HEK293T (cell line): Measurements from ENCODE around the gene ACAT2.
A peak's percentile ranks its signal among the peaks of the same experiment; 100 is the strongest.
"Not testable (repeated sequence)": the region's sequence is repeated elsewhere in the genome, so short reads cannot be mapped to it uniquely, and the experiment has no call there.

ENCODE experiments used
- CTCF ChIA-PET: fragments of 350-600 bp; formaldehyde crosslinking; extraction: SDS; loops from one replicate; lab custom pipeline; 2021; ENCODE audit warnings: antibody characterized with exemption, inconsistent platforms; lab: Yijun Ruan, JAX
- POLR2A ChIA-PET: fragments of 350-600 bp; formaldehyde crosslinking; extraction: SDS; loops from one replicate; lab custom pipeline; 2020; ENCODE audit warnings: antibody characterized with exemption, inconsistent platforms; lab: Yijun Ruan, JAX
- DNase-seq: peaks from one replicate; pipeline ENCODE4 v3.0.0; 2012; ENCODE audit warnings: mixed read lengths; ENCODE audit errors: extremely low spot score
- ARNT ChIP-seq: fragments of 450-650 bp; IDR thresholded peaks from 2 replicates; pipeline ENCODE4 v1.6.1; 2017; ENCODE audit warnings: mild to moderate bottlenecking
- BHLHE40 ChIP-seq: fragments of 450-650 bp; IDR thresholded peaks from 2 replicates; pipeline ENCODE4 v1.6.1; 2016; ENCODE audit warnings: mild to moderate bottlenecking, moderate library complexity, borderline replicate concordance
- CTBP1 ChIP-seq: fragments of 450-650 bp; IDR thresholded peaks from 2 replicates; pipeline ENCODE4 v1.6.1; 2016; ENCODE audit warnings: borderline replicate concordance
- ELF4 ChIP-seq: fragments of 450-650 bp; IDR thresholded peaks from 2 replicates; pipeline ENCODE4 v1.6.1; 2017; ENCODE audit warnings: antibody characterized with exemption
- FOXA1 ChIP-seq: fragments of 450-650 bp; IDR thresholded peaks from 2 replicates; pipeline ENCODE4 v1.6.1; 2016; ENCODE audit warnings: mild to moderate bottlenecking
- FOXK2 ChIP-seq: fragments of 450-650 bp; IDR thresholded peaks from 2 replicates; pipeline ENCODE4 v1.6.1; 2016; ENCODE audit warnings: mild to moderate bottlenecking
- FOXM1 ChIP-seq: fragments of 450-650 bp; IDR thresholded peaks from 2 replicates; pipeline ENCODE4 v1.6.1; 2017; ENCODE audit warnings: mild to moderate bottlenecking, borderline replicate concordance
- HDGF ChIP-seq: fragments of 450-650 bp; IDR thresholded peaks from 2 replicates; pipeline ENCODE4 v1.6.1; 2017; ENCODE audit warnings: antibody characterized with exemption, borderline replicate concordance
- L3MBTL2 ChIP-seq: fragments of 450-650 bp; conservative IDR thresholded peaks from 2 replicates; pipeline ENCODE4 v1.6.1; 2016; ENCODE audit warnings: mild to moderate bottlenecking
- LEF1 ChIP-seq: fragments of 450-650 bp; IDR thresholded peaks from 2 replicates; pipeline ENCODE4 v1.6.1; 2017; ENCODE audit warnings: mild to moderate bottlenecking, borderline replicate concordance
- NFRKB ChIP-seq: fragments of 450-650 bp; IDR thresholded peaks from 2 replicates; pipeline ENCODE4 v1.6.1; 2016; ENCODE audit warnings: mild to moderate bottlenecking, moderate library complexity
- PKNOX1 ChIP-seq: fragments of 450-650 bp; IDR thresholded peaks from 2 replicates; pipeline ENCODE4 v1.6.1; 2016
- SP1 ChIP-seq: fragments of 450-650 bp; IDR thresholded peaks from 2 replicates; pipeline ENCODE4 v1.6.1; 2017
- SUZ12 ChIP-seq: fragments of 450-650 bp; IDR thresholded peaks from 2 replicates; pipeline ENCODE4 v1.6.1; 2016; ENCODE audit warnings: mild to moderate bottlenecking
- TARDBP ChIP-seq: fragments of 450-650 bp; IDR thresholded peaks from 2 replicates; pipeline ENCODE4 v1.6.1; 2016
- ZNF384 ChIP-seq: fragments of 450-650 bp; IDR thresholded peaks from 2 replicates; pipeline ENCODE4 v1.6.1; 2016

The ACAT2 gene

DNA sequence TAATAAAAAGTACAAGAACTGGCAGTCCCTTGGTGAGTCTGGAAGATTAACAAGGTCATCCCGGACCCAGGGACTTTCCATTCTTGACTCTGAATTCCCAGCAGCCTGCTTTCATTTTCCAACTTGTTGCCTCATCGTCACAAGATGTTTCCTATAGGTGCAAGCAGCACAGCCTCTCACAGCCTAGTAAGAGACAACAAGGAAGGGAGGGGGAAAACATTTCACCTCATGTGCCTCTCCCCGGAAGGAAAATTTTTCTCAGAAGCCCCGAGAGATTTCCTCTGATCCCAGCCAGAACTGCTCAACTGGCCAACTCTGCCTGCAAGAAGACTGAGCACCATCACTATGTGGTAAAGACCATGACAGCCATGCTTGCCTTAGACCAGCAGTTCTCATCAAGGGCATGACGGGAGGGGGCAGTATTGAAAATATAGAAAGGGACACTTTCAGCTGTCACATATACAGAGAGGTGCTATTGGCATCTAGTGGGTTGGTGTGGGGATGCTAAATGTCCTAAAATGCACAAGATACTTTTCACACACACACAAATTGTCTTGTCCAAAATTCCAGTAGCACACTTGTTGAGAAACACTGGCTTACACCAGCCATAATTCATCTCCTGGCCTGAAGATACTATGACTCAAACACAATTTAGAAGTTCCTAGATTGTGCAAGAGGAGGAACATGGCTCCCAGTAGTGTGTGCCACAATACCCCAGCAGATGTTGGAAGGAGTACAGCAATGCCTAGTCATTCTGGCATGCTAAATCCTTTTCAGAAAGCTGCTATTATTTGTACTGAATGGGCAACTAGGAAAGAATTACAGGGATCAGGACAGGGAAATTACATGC is 45.4 kb upstream of the ACAT2 start:
- POLR2A ChIA-PET, result interaction anchor here (2.5 kb wide), 1 partner anchor 11 kb away, joined by 13 read pairs; the partner anchor contains the start of gene WTAP
- DNase-seq, result no peak
- TF ChIP-seq SP1 (no peak), PKNOX1 (no peak), L3MBTL2 (no peak), ZNF384 (no peak), CTBP1 (no peak), ELF4 (no peak), FOXM1 (no peak)
- CTCF ChIA-PET, result no interaction called here

DNA sequence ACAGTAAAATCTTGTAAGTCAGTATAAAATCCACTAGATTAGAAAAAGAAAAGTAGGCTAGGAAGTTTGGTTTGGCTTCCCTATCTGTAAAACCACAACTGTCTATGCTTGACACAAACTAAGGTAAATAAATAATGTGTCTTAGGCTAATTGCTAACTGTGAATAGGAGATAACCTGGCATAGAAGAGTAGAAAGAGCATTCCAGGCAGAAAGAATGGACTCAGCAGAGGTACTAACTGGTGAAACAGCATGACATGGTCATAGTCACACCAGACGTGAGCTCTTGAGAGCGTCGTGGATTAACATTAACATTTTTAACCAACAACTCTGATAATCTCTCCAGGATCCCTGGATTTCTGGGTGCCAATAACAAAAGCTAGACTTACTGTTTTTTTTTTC is 43.2 kb upstream of the ACAT2 start:
- POLR2A ChIA-PET, result interaction anchor here (2.5 kb wide), 1 partner anchor 9 kb away, joined by 13 read pairs; the partner anchor contains the start of gene WTAP
- CTCF ChIA-PET, result interaction anchor here (0.6 to 1.1 kb wide), 2 partner anchors 8 to 27 kb away, joined by 3 to 5 read pairs; partner anchors contain the start of gene WTAP
- no peak for TF ChIP-seq FOXM1
- TF ChIP-seq HDGF, result no peak
- no peak for TF ChIP-seq ELF4
- TF ChIP-seq CTBP1, result no peak
- no peak for TF ChIP-seq FOXA1
- no peak for TF ChIP-seq SP1
- TF ChIP-seq FOXK2, result no peak
- no peak for TF ChIP-seq L3MBTL2
- no peak for TF ChIP-seq LEF1
- no peak for TF ChIP-seq ARNT
- no peak for TF ChIP-seq ZNF384
- TF ChIP-seq TARDBP, result no peak
- no peak for TF ChIP-seq NFRKB
- no peak for TF ChIP-seq PKNOX1
- no peak for DNase-seq

- ChIA-PET POLR2A (interaction anchor here (2.5 kb wide), 1 partner anchor 8 kb away, joined by 13 read pairs; the partner anchor contains the start of gene WTAP), CTCF (interaction anchor here (0.6 kb wide), 1 partner anchor 8 kb away, joined by 5 read pairs; the partner anchor contains the start of gene WTAP)
- no peak for TF ChIP-seq FOXK2
- TF ChIP-seq LEF1, result no peak
- TF ChIP-seq ELF4, result no peak
- TF ChIP-seq FOXM1, result no peak
- no peak for TF ChIP-seq HDGF
- no peak for TF ChIP-seq ARNT
- TF ChIP-seq SUZ12, result no peak
- no peak for TF ChIP-seq SP1
- no peak for TF ChIP-seq FOXA1
- no peak for TF ChIP-seq L3MBTL2
- no peak for TF ChIP-seq ZNF384
- TF ChIP-seq CTBP1, result no peak
- no peak for TF ChIP-seq NFRKB
- no peak for TF ChIP-seq PKNOX1
- TF ChIP-seq TARDBP, result no peak
- TF ChIP-seq BHLHE40, result no peak
- no peak for DNase-seq
These were observed 42.6 kb upstream of the ACAT2 start for GRCh38 chr6:159719287-159719686.

- CTCF ChIA-PET, result interaction anchor here (0.6 to 0.7 kb wide), 2 partner anchors 62 to 225 kb away, joined by 3 to 4 read pairs; no protein-coding TSS in a partner anchor
- POLR2A ChIA-PET, result interaction anchor here (1.1 kb wide), 1 partner anchor 70 kb away, joined by 7 read pairs; the partner anchor contains the start of genes MRPL18 and TCP1
- TF ChIP-seq ZNF384 (peak; percentile 98), FOXA1 (no peak), SUZ12 (no peak)
- DNase-seq, result peak; percentile 32
These were observed 41.1 kb upstream of the ACAT2 start for GRCh38 chr6:159720708-159721107.

GRCh38 chr6:159721981-159722380 is 39.9 kb upstream of the ACAT2 start:
- CTCF ChIA-PET, DNase-seq, POLR2A ChIA-PET: not testable (repeated sequence)

- ChIA-PET POLR2A (interaction anchor here (1.0 to 1.2 kb wide), 2 partner anchors 65 to 68 kb away, joined by 3 to 4 read pairs; partner anchors contain the start of gene MRPL18), CTCF (no interaction called here)
- DNase-seq, result no peak
- TF ChIP-seq TARDBP (no peak), NFRKB (no peak), FOXK2 (no peak), SP1 (no peak), PKNOX1 (no peak), ARNT (no peak), BHLHE40 (no peak), ELF4 (no peak), LEF1 (no peak), ZNF384 (no peak), L3MBTL2 (no peak), SUZ12 (no peak), HDGF (no peak), CTBP1 (no peak), FOXA1 (no peak), FOXM1 (no peak)
These were observed 39.2 kb upstream of the ACAT2 start for GRCh38 chr6:159722655-159723054.
